HEK293 (cell line): ENCODE measurements around the gene PLEKHG5.
A peak's percentile ranks its signal among the peaks of the same experiment; 100 is the strongest.

ENCODE experiments used
- BCL11A ChIP-seq: fragments of 450-650 bp; formaldehyde crosslinking; IDR thresholded peaks from 2 replicates; pipeline ENCODE4 v1.5.1; 2016; ENCODE audit warnings: low read depth, missing biosample characterization, missing genetic modification characterization
- EGR2 ChIP-seq: fragments of 450-650 bp; formaldehyde crosslinking; IDR thresholded peaks from 2 replicates; pipeline ENCODE4 v1.5.1; 2016; ENCODE audit warnings: low read depth, missing biosample characterization, missing genetic modification characterization
- HOXC10 ChIP-seq: sonication (generic); formaldehyde crosslinking; IDR thresholded peaks from 2 replicates; pipeline ENCODE4 v1.8.1; 2023; ENCODE audit warnings: mild to moderate bottlenecking, missing genetic modification reagents
- KLF10 ChIP-seq: fragments of 450-650 bp; IDR thresholded peaks from 2 replicates; pipeline ENCODE4 v1.5.1; 2018; ENCODE audit warnings: missing biosample characterization, mild to moderate bottlenecking, missing genetic modification characterization
- MYNN ChIP-seq: fragments of 450-650 bp; formaldehyde crosslinking; IDR thresholded peaks from 2 replicates; pipeline ENCODE4 v1.5.1; 2016; ENCODE audit warnings: missing biosample characterization, missing genetic modification characterization, borderline replicate concordance
- PATZ1 ChIP-seq: fragments of 450-650 bp; formaldehyde crosslinking; IDR thresholded peaks from 2 replicates; pipeline ENCODE4 v1.5.1; 2016; ENCODE audit warnings: missing biosample characterization, missing genetic modification characterization
- REST ChIP-seq: fragments of 450-650 bp; formaldehyde crosslinking; IDR thresholded peaks from 2 replicates; pipeline ENCODE4 v1.5.1; 2016; ENCODE audit warnings: missing biosample characterization, missing genetic modification characterization
- SP2 ChIP-seq: fragments of 450-650 bp; formaldehyde crosslinking; IDR thresholded peaks from 2 replicates; pipeline ENCODE4 v1.5.1; 2016; ENCODE audit warnings: missing biosample characterization, missing genetic modification characterization
- SP3 ChIP-seq: fragments of 450-650 bp; formaldehyde crosslinking; IDR thresholded peaks from 2 replicates; pipeline ENCODE4 v1.5.1; 2016; ENCODE audit warnings: missing biosample characterization, missing genetic modification characterization
- SP7 ChIP-seq: fragments of 450-650 bp; formaldehyde crosslinking; IDR thresholded peaks from 2 replicates; pipeline ENCODE4 v1.5.1; 2016; ENCODE audit warnings: missing biosample characterization, missing genetic modification characterization
- TSHZ1 ChIP-seq: fragments of 450-650 bp; formaldehyde crosslinking; IDR thresholded peaks from 2 replicates; pipeline ENCODE4 v1.5.1; 2016; ENCODE audit warnings: missing biosample characterization, missing genetic modification characterization, borderline replicate concordance
- ZBTB20 ChIP-seq: fragments of 450-650 bp; formaldehyde crosslinking; IDR thresholded peaks from 2 replicates; pipeline ENCODE4 v1.5.1; 2016; ENCODE audit warnings: missing biosample characterization, missing genetic modification characterization
- ZFHX2 ChIP-seq: fragments of 450-650 bp; formaldehyde crosslinking; conservative IDR thresholded peaks from 2 replicates; pipeline ENCODE4 v1.5.1; 2016; ENCODE audit warnings: missing biosample characterization, missing genetic modification characterization
- ZFP69B ChIP-seq: fragments of 450-650 bp; formaldehyde crosslinking; IDR thresholded peaks from 2 replicates; pipeline ENCODE4 v1.5.1; 2016; ENCODE audit warnings: missing biosample characterization, missing genetic modification characterization
- ZNF140 ChIP-seq: fragments of 450-650 bp; formaldehyde crosslinking; IDR thresholded peaks from 2 replicates; pipeline ENCODE4 v1.5.1; 2016; ENCODE audit warnings: missing biosample characterization, missing genetic modification characterization
- ZNF146 ChIP-seq: fragments of 450-650 bp; formaldehyde crosslinking; IDR thresholded peaks from 2 replicates; pipeline ENCODE4 v1.5.1; 2016; ENCODE audit warnings: missing biosample characterization, missing genetic modification characterization
- ZNF169 ChIP-seq: fragments of 450-650 bp; formaldehyde crosslinking; IDR thresholded peaks from 2 replicates; pipeline ENCODE4 v1.5.1; 2016; ENCODE audit warnings: missing biosample characterization, missing genetic modification characterization
- ZNF266 ChIP-seq: fragments of 450-650 bp; formaldehyde crosslinking; IDR thresholded peaks from 2 replicates; pipeline ENCODE4 v1.5.1; 2016; ENCODE audit warnings: missing biosample characterization, missing genetic modification characterization, low read depth
- ZNF324 ChIP-seq: fragments of 450-650 bp; formaldehyde crosslinking; IDR thresholded peaks from 2 replicates; pipeline ENCODE4 v1.5.1; 2016; ENCODE audit warnings: missing biosample characterization, missing genetic modification characterization
- ZNF350 ChIP-seq: fragments of 450-650 bp; formaldehyde crosslinking; IDR thresholded peaks from 2 replicates; pipeline ENCODE4 v1.5.0; 2017; ENCODE audit warnings: missing biosample characterization, mild to moderate bottlenecking, missing genetic modification characterization
- ZNF394 ChIP-seq: fragments of 450-650 bp; formaldehyde crosslinking; IDR thresholded peaks from 2 replicates; pipeline ENCODE4 v1.5.1; 2016; ENCODE audit warnings: missing biosample characterization, missing genetic modification characterization, mild to moderate bottlenecking, moderate library complexity, borderline replicate concordance
- ZNF423 ChIP-seq: fragments of 450-650 bp; formaldehyde crosslinking; IDR thresholded peaks from 2 replicates; pipeline ENCODE4 v1.5.1; 2016; ENCODE audit warnings: missing biosample characterization, missing genetic modification characterization
- ZNF514 ChIP-seq: fragments of 450-650 bp; formaldehyde crosslinking; IDR thresholded peaks from 2 replicates; pipeline ENCODE4 v1.5.1; 2016; ENCODE audit warnings: missing biosample characterization, missing genetic modification characterization
- ZNF529 ChIP-seq: fragments of 450-650 bp; formaldehyde crosslinking; IDR thresholded peaks from 2 replicates; pipeline ENCODE4 v1.5.1; 2017; ENCODE audit warnings: missing genetic modification characterization, missing biosample characterization; ENCODE audit not compliant: insufficient replicate concordance
- ZNF544 ChIP-seq: fragments of 450-650 bp; formaldehyde crosslinking; IDR thresholded peaks from 2 replicates; pipeline ENCODE4 v1.5.0; 2017; ENCODE audit warnings: missing biosample characterization, missing genetic modification characterization
- ZNF549 ChIP-seq: fragments of 450-650 bp; IDR thresholded peaks from 2 replicates; pipeline ENCODE4 v1.5.1; 2018; ENCODE audit warnings: missing biosample characterization, missing genetic modification characterization, mild to moderate bottlenecking, inconsistent platforms, moderate library complexity
- ZNF654 ChIP-seq: fragments of 450-650 bp; formaldehyde crosslinking; IDR thresholded peaks from 2 replicates; pipeline ENCODE4 v1.5.1; 2016; ENCODE audit warnings: low read depth, missing biosample characterization, missing genetic modification characterization
- ZNF658 ChIP-seq: fragments of 450-650 bp; formaldehyde crosslinking; IDR thresholded peaks from 2 replicates; pipeline ENCODE4; 2016; ENCODE audit warnings: missing biosample characterization, missing genetic modification characterization
- ZNF660 ChIP-seq: fragments of 450-650 bp; IDR thresholded peaks from 2 replicates; pipeline ENCODE4 v1.5.1; 2018; ENCODE audit warnings: missing biosample characterization, mild to moderate bottlenecking, missing genetic modification characterization
- ZNF677 ChIP-seq: fragments of 450-650 bp; IDR thresholded peaks from 2 replicates; pipeline ENCODE4 v1.5.0; 2018; ENCODE audit warnings: missing biosample characterization, mild to moderate bottlenecking, missing genetic modification characterization, moderate library complexity
- ZNF76 ChIP-seq: fragments of 450-650 bp; formaldehyde crosslinking; IDR thresholded peaks from 2 replicates; pipeline ENCODE4; 2016; ENCODE audit warnings: low read depth, missing biosample characterization, missing genetic modification characterization, borderline replicate concordance
- ZNF768 ChIP-seq: fragments of 450-650 bp; formaldehyde crosslinking; IDR thresholded peaks from 2 replicates; pipeline ENCODE4 v1.5.1; 2018; ENCODE audit warnings: missing biosample characterization, mild to moderate bottlenecking, missing genetic modification characterization

The PLEKHG5 gene

GRCh38 chr1:6448749-6449631, 42.5 kb downstream of the PLEKHG5 start (continued):
- TF ChIP-seq ZNF660: no peak
- TF ChIP-seq ZNF514: no peak
- TF ChIP-seq ZNF658 (tag by site-specific recombination): no peak
- no peak for TF ChIP-seq ZBTB20 (tag by site-specific recombination)
- TF ChIP-seq MYNN (tag by site-specific recombination): no peak
- no peak for TF ChIP-seq ZNF169 (tag by site-specific recombination)
- peak; percentile 55 for TF ChIP-seq SP3 (tag by site-specific recombination)
- TF ChIP-seq ZFP69B (tag by site-specific recombination): no peak
- TF ChIP-seq ZNF394 (tag by site-specific recombination): no peak
- no peak for TF ChIP-seq ZNF677 (tag by site-specific recombination)
- TF ChIP-seq ZNF140 (tag by site-specific recombination): no peak
- TF ChIP-seq PATZ1 (tag by site-specific recombination): peak; percentile 18; the same call in 1 of the 2 replicates
- TF ChIP-seq SP7: no peak
- 0 out of 2 replicates have a peak, but pooled peaks have one; percentile 40 for TF ChIP-seq ZNF768 (tag by site-specific recombination)
- TF ChIP-seq BCL11A (tag by site-specific recombination): no peak
- no peak for TF ChIP-seq ZNF324
- no peak for TF ChIP-seq ZNF549 (tag by site-specific recombination)
- no peak for TF ChIP-seq HOXC10 (CRISPR knock-in tag)
- TF ChIP-seq KLF10: no peak
- no peak for TF ChIP-seq ZNF146 (tag by site-specific recombination)
- TF ChIP-seq REST (tag by site-specific recombination): no peak
- peak; percentile 9; the same call in 1 of the 2 replicates for TF ChIP-seq EGR2 (tag by site-specific recombination)
- peak; percentile 56; the same call in 1 of the 2 replicates for TF ChIP-seq SP2
- TF ChIP-seq ZNF76 (tag by site-specific recombination): no peak
- no peak for TF ChIP-seq ZNF350 (tag by site-specific recombination)
- no peak for TF ChIP-seq ZNF529 (tag by site-specific recombination)
- TF ChIP-seq ZNF266: no peak
- TF ChIP-seq TSHZ1 (tag by site-specific recombination): no peak
- 0 out of 2 replicates have a peak, but pooled peaks have one; percentile 18 for TF ChIP-seq ZFHX2 (tag by site-specific recombination)
- TF ChIP-seq ZNF423: no peak
- TF ChIP-seq ZNF654 (tag by site-specific recombination): no peak
- TF ChIP-seq ZNF544 (tag by site-specific recombination): no peak
